Stimulated activated CD8-positive, alpha-beta memory T cell treated with anti-CD3 and anti-CD28 coated beads, Interleukin-7, amount 100 ng/mL, for 1 hour (primary cell): Measurements from ENCODE around the gene POLR3K.

Source experiments
- DNase-seq, 2 donors: peaks; one replicate each; pipeline ENCODE4 v3.0.0-alpha.2; 2020; ENCODE audit warnings: low read depth in 2 of 2

Gene POLR3K

DNA sequence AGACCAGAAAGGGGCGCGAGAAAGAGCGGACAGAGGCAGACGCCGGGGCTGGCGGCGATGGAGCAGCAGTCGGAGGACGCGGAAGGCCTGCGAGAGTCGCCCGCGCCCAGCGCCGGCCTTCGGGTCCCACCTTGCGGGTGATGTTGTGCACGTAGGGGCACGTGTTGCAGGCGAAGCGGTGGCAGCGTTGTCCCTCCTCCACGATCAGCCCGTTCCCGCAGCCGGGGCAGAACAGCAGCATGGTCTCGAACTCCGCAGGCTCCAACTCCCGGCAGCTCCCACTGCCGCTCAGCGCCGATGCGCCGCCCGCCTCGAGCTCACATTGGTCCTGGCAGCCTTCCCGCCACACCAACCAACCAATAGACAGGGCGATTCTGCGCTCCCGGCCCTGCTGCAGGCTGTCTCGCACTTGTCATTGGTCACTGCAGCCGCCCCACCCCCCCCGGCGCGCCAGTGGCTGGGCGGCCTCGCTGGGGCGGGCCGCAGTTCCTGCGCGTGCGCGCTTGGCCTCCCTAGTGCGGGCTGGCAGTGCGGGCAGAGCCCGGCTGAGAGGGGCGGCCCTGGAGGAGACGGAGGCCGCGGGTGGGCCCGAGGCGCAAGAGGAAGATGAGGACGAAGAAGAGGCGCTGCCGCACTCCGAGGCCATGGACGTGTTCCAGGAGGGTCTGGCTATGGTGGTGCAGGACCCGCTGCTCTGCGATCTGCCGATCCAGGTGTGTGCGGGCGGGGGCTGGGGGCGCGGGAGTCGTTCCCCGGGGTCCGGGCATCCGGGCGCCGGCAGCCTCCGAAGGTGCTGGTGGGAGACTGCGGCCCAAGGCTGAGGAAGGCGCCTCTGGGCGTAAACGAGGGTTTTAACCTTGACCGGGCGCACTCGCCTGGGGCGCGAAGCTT, at the start of gene POLR3K, which contains the start of gene SNRNP25:
TSS of gene POLR3K (minus strand) at position 263 of the 891 bp plus-strand sequence. CDS start at position 241, 22 bp downstream.
TSS of gene SNRNP25 (plus strand) at position 483 of the 891 bp plus-strand sequence. CDS start at position 672, 189 bp downstream.
- peak; percentile 90 to 94 for DNase-seq

DNA sequence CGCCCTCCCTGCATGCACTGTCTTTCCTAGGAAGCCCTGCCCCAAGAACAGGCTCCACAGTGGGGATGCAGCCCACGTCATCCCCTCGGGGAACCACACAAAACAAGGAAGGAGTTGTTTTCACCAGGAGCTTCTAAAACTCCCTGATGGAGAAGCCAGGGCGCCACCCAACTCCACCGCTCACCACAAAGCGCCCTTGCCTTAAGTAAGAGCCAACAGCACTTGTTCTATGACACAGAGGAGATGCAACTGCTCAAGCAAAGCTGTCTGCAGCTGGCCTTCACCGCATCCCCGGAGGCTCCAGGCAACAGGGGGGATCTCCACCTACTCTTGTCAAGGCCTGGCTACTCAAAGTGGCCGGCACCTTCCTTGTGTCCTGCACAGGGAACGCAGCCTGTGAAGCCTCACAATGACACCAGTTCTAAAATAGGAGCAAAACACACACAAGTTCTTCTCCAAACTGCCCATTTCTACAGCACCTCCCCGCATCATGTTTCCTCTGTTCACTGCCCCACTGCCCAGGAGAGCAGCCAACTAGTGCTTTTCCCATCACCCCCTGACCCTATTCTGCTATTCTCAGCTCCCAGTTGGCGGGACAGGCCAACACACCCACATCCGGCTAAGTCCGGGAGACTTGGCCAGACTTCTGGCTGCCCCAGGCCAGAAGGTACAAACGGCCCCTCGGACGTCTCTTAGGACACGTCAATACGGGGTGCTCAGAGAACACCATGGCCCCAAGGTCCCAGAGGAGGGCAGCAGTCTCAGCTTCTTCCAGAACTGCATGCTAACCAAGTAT, 48.9 kb upstream of the POLR3K start:
- DNase-seq, result no peak

DNA sequence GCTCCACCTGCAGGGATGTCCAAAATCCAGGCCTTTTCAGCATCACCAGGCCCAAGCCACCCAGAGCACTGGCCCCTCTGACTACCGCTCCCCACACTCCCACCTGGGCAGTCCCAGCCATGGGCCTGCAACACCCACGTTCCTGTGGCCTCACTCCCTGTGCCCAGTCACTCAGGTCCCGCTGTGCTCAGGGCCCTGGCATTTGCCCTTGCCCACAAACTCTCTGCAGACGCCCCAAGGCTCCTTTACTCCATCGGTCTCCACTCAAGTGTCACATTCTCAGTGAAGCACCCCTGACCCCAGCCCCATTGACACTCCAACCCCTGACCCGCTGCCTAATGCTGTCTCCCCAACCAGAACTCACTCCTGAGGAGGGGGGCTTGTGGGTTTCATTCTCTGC, 48.2 kb upstream of the POLR3K start:
- DNase-seq, result no peak

DNA sequence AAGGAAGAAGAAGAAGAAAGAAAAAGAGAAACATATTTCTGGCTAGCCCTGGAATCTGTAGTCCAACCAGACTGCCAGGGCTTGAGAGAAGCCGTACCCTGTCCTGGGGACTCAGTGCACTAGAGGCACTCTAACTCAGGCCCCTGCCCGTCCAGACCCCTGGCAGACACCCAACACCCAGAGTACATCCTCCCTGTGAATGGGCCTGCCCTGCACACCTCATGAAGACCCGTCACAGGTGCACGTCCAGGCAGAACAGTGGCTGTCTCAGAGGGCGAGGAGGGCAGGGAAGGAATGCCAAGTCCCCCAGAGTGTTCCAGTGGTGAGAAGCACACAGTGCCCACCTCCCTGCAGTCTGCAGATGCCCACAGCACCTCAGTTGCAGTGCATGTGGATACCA, 47.6 kb upstream of the POLR3K start:
- no peak for DNase-seq

DNA sequence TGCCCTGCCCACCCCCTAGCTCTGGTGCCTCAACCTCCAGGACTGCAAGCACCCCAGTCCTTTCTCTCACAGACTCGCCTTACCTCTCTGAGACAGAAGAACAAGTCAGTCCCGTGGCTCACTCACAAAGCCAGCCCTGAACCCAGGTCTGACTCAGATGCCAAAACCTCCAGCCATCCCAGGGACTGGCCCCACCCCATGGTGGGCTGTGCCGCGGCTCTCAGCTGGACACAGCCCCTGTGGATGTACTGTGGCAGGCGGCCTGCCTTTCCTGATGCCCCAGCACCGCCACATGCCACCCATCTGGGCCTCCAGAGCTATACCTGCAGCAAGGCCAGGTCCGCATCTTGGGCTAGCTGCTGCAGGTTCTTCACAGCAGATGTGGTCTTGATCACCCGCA, 44.4 kb upstream of the POLR3K start:
- no peak for DNase-seq

DNA sequence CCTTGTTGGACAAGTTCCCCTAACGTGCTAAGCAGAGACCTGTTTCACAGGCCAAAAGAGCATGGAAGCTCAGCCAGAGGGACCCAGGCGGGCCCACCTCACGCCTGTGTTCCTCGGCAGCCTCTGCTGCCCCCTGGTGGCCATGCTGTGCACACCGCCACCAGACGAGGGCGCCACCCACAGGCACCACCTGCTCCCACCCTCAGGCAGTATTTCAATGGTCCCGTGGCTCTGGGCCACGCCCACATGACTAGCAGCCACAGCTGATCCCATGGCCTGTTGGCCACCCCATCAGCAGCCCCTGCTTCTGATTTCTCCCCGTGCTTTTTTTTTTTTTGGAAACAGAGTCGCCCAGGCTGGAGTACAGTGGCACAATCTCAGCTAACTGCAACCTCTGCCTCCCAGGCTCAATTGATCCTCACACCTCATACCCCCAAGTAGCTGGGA, 43.5 kb upstream of the POLR3K start:
- peak; percentile 82 to 83 for DNase-seq

DNA sequence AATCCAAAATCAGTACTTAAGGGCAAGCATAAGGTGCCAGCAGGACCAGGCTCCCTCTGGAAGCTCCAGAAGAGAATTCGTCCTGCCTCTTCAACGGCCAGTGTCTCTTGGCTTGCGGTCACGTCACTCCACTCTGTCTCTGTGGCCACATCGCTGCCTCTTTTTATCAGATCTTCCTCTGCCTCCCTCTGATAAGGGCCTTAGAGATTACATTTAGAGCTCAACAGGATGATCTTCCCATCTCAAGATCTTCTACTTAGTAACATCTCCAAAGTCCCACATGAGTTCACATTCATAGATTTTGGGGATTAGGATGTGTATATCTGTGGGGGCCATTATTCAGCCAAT, 41.5 kb upstream of the POLR3K start:
- no peak for DNase-seq

DNA sequence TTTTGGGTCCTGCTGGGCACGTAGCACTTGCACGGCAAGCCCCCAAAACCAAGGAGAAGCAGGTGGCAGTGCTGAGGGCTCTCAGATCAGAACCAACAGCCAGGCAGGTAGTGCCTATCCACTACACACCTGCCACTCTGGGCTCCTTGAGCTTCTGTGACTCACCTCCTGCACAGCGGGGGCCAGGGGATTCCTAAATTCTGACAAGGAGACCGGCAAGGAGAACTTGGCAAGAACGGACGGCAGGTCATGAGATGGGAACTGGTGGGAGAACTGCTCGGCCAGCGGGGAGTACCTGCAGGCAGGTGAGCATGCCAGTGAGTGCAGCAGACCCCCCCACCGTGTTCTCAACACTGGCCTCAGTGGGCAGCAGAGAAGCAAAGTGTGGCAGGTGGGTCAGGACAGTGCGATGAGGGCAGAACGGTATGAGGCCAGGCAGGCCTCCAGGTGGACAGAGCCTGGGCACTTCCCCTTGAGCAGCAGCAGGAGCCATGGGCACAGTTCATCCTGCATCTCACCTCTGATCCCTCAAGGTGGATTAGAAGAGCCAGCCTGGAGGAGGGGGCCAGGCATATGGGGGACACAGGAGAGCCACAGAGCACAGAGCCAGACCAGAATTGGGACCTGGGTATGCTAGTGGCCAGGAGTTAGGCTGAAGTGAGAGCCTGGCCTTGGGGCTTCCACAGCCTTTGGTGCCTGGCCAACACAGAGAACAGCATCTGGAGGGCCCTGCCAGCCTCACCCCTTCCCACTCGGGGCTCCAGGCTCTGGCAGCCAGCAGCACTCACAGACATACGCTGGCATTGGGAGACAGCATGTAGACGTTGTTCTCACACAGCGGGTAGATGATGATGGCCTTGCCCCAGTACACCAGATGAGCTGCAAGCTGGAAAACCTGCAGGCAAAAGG, 39.3 kb upstream of the POLR3K start:
- no peak for DNase-seq

DNA sequence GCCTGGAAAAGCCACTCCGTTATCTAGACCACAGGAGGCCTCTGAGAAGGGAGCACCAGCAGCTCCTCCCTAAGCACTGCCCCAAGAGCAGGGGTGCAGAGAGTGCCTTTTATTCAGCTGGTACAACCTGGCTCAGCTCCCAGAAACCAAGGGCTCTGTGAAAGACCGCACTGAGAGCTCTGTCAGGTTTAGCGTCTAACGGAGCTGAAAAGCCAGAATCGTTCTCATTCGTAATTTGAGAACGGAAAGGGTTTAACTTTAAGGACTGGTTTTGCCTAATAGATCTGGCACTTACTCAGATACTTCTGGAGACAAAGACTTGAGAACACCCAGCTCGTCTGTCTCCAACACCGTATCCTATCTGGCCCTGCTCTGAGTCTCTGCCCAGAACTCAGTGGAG, 38.1 kb upstream of the POLR3K start:
- DNase-seq, result no peak

DNA sequence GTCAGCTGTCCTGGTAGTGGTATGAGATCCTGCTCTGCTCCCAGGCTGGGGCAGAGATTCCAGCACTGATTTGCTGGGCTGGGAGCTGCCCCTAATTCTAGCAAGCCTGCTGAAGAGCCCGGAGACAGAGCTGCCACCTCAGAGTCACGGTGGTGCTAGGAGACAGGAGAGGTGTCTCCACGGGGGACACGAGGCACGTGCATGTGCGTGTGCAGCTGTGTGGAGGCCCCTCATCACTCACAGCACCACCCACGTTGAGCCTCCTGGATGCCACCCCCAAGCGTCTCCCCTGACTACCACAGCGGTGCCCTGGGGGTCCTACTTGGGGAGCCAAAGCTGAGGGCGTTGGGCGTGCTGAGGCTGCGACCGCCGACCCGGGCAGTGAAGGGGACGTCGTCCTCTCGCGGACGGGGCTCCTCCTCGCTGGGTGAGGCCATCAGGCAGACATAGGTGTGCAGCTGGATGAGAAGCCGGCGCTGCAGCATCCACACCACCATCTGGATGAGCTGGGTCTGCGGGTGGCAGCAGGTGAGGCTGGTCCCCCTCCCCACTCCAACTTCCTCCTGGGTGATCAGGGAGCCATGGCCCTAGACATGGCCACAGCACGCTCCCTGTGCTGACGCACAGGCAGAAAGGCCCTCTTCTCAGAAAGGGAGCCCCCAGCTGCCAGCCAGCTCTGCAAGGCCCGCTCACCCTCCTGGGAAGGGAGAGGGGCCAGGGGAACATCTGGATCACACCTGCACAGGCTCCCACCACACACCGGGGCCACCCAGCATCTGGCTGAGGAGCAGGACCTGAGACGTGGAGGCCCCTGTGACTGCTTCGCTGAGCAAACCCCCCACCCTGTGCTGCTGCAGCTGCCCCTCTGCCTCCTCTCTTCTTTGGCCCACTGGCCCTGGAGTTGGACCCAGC, 36.2 kb upstream of the POLR3K start:
- DNase-seq, result no peak

DNA sequence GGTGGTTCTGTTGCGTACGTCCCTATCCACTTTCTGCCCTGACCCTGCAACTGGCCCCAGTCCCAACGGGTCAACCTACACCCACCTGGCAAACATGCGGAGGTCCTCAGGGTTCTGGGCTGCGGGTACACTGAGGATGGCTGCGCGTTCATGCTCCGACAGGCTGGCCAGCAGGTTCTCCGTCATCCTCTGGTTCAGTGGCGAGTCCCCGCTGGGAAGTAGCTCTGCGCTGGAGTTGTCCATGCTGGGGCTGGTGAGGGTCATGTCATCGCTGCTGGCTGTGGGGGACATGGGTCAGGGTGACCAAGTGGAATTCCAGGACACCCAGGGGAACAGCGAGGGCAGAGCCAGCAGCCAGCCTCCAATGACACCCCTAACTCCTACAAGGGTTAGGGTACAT, 35.2 kb upstream of the POLR3K start:
- DNase-seq, result no peak

DNA sequence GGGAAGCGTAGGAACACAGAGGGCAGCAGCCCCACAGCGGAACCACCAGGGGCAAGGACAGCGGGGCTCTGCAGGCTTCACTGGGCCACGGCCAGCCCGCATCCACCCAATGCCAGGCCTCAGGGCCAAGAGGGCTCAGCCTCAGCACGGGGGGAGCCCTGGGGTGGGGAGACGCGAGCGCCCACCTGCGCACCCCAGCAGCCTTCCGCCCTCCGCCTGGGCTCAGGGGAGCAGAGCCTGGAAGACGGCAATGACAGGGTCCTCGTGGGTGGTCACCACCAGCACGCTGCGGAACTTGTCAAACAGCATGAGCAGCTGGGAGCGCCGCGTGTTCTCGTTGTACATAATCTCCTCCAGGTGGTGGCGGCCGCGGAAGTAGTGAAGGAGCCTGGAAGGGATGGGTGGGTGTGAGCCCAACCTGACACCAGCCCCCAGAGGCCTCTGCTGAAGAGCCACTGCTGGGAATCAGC, 33.1 kb upstream of the POLR3K start:
- no peak for DNase-seq

DNA sequence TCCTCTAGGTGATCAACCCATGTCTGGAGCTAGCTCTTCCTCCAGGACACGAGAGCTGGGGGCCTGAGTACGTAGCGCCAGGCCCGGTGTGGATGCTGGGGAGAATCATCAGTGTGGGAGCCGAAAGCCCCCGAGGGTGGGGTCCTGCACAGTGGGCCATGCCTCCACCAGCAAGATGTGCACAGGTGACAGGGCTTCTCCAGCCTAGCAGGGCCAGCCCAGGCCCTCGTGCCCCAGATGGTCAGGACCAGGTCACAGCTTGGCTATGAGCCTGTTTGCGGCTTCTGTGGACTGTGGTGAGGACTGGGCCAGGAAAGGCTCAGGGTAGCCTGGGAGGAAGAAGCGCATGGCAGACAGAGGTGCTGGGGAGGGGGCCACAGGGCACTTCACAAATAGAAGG, 32.5 kb upstream of the POLR3K start:
- DNase-seq, result no peak

DNA sequence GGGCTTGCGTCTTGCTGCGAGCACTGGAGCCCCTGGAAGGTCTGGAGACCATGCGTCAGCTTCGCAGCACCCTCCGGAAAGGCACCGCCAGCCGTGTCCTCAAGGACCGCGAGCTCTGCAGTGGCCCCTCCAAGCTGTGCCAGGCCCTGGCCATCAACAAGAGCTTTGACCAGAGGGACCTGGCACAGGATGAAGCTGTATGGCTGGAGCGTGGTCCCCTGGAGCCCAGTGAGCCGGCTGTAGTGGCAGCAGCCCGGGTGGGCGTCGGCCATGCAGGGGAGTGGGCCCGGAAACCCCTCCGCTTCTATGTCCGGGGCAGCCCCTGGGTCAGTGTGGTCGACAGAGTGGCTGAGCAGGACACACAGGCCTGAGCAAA, 32.0 kb upstream of the POLR3K start:
- no peak for DNase-seq

DNA sequence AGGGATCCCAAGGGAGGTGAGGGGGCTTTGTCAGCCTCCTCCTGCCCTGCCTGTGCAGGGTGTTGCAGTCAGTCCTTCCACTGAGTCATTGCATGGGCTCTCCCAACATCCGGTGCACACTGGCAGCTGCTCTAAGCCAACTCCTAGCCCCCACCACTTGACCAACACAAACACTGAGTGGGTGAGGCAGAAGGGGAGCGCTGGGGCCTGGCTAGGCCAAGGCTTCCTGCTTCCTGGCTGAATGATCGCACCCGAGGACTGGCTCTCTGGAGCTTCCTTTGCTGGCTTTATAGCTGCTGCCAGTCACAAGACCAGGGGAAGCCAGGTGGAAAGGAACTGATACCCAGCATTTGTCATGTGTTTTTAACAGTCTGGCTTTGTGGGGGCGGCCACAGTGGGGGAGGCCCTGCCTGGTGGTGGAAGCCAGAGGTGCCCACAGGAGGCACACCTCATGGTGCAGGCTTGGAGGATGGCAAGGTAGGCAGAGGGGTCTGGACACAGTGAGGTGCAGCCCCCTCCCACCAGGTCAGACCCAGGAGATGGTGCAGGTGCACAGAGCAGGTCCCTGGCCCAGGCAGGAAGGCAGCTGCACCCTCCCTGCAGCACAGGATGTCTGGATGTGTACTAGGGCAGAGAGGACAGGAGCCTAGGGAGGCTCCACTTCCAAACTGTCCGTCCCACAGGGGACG, 31.5 kb upstream of the POLR3K start:
- peak in 1 of 2 donors; percentile 14 for DNase-seq

DNA sequence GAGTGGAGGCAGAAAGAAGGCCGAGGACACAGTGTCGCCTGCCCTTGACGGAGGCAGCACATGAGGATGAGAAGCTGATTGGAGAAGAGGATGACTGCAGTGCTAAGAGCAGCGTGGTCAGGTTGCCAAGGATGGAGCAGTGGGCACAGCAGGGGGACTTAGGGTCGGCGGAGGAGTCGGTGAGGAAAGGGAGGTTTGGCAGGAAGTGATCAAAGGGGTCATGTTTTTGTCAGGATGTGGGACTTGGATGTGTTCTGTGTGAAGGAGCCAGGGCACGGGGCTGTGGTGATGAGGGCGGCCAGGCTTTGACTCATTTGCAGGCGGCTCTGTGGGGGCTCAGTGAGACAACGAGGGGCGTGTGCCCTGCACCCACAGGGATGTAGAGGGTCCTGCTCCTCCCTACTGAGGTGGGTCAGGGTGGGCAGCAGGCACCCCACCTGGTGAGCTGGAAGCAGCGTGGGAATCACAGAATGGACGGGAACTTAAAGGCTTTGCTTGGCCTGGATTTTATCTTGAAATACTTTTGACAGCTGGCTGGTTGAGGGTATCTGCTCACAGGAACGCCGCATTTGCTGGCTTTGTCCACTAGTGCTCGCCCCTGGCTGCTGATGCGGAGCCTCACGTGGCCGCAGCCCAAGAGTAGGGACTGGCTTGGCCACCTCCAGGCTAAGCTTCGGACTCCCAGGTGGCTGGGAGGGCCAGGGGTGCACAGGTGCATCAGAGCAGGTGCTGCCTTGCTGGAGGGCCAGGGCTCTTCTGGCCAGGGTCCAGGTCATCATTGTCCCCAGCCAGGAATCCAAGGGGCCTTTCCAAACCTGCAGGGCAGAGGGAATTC, 30.6 kb upstream of the POLR3K start:
- no peak for DNase-seq

DNA sequence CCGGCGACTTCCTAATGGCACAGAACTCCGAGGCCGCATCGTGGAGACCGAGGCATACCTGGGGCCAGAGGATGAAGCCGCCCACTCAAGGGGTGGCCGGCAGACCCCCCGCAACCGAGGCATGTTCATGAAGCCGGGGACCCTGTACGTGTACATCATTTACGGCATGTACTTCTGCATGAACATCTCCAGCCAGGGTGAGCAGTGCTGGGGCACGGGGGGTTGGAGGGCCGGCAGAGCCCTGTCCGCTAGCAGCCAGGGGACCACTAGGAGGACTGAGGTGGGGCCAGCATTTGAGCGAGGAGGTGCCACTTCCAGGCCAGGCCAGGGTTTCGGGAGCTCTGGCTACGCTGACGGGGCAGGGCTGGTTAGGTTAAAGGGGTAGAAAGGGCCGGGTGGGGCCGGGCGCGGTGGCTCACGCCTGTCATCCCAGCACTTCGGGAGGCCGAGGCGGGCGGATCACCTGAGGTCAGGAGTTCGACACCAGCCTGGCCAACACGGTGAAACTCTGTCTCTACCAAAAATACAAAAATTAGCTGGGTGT, 29.7 kb upstream of the POLR3K start:
- DNase-seq, result no peak

DNA sequence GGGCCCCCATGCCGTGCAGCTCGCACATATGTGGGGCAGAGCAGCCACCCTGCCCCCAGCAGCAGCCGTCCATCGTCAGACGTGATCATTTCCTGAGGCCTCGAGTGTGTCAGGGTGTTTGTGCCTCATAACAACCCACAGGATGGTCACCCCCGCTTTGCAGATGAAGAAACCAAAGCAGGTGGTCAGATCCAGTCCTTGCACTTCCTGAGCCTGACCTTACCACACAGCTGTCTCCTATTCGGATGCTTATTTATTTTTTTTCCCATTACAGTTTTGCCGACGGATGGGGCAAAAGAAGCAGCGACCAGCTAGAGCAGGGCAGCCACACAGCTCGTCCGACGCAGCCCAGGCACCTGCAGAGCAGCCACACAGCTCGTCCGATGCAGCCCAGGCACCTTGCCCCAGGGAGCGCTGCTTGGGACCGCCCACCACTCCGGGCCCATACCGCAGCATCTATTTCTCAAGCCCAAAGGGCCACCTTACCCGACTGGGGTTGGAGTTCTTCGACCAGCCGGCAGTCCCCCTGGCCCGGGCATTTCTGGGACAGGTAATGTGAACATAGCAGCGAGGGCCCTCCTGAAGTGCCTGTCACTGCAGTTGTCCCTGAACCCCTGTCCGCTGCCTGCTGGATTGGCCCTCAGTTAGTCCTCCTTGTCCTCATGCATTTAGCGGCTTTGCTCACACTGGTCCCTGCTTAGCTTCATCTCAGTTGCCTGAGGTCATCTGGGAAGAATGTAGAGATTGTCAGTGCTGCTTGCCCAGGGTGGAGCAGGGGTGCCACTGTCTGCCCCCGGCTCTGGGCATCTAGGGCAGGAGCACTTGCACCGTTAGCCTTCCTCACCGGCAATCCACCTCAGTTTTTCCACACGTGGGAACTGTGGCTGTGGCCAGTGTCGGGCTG, 26.0 kb upstream of the POLR3K start:
- no peak for DNase-seq
